Adrenal gland (tissue), 5 donors: ENCODE results near the gene ZNF346.

Experiments used
- CTCF ChIP-seq, 6 experiments: fragments of 450-650 bp in 4 of 6; fragments of 200-600 bp in 2 of 6; sonication (generic) in 1 of 6; IDR thresholded peaks; 1 replicate in 5 of 6; 2 replicates in 1 of 6; pipeline versions ENCODE4 v1.5.1 to v1.8.0; 2016 to 2021; ENCODE audit warnings: antibody characterized with exemption in 6 of 6, mild to moderate bottlenecking in 2 of 6, moderate library complexity in 1 of 6
- POLR2A ChIP-seq, 2 donors: fragments of 450-650 bp; IDR thresholded peaks; one replicate each; pipeline ENCODE4 v1.6.1; 2017; ENCODE audit warnings: antibody characterized with exemption in 2 of 2, mild to moderate bottlenecking in 2 of 2, moderate library complexity in 1 of 2
- donor health status: DM: no; HTN: no; CAD: no.

- TF ChIP-seq CTCF (IDR thresholded peaks at IDR 0.05) = no peak
- no peak for TF ChIP-seq POLR2A (IDR thresholded peaks at IDR 0.05)
Observed at GRCh38 chr5:177093803-177094202, 71.3 kb downstream of the ZNF346 start.
